GM12873 (cell line): ENCODE data around the gene PROSER3.

Experiments
- TF ChIP-seq, protein P1 (sequence below): IDR thresholded peaks from 2 replicates; pipeline ENCODE4 v1.5.1; 2012; ENCODE audit warnings: low read depth, mild to moderate bottlenecking, moderate library complexity, low read length, control low read depth; ENCODE audit not compliant: insufficient read depth; ENCODE audit errors: missing control alignments

PROSER3 gene

DNA sequence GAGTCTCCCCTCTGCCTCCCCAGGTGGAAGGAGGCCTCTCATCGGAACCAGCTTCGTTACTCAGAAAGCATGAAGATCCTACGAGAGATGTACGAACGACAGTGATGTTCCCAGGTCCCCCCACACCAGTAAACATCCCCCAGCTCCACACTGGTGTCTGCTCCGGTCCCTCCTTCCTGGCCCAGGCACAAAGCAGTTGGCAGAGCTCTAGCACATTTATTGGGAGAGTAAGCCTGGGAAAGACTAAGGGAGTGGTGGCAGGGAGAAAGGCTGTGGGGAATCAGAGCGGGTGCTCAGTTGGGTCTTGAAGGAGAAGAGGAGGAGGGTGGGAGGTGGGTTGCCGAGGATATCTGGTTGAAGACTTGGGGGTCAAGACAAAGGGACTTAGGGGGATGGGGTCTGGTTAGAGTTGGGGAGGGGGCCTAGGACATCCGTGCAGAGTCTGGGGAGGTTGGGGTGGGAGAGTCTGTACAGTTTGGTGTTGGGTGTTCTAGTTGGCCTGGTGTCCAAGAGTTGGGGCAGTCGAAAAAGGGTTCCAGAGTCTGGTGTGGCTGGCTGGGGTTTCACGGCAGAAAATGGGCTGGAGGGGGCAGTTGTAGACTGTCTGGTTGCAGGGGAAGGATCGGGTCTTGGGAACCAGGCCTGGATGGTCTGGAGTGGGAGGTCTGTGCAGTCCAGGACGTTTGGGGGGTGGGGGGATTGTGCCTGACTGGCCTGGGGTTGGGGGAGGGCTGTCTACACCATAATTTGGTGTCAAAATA, 3.4 kb upstream of the PROSER3 start:
- TF ChIP-seq, protein P1, sequence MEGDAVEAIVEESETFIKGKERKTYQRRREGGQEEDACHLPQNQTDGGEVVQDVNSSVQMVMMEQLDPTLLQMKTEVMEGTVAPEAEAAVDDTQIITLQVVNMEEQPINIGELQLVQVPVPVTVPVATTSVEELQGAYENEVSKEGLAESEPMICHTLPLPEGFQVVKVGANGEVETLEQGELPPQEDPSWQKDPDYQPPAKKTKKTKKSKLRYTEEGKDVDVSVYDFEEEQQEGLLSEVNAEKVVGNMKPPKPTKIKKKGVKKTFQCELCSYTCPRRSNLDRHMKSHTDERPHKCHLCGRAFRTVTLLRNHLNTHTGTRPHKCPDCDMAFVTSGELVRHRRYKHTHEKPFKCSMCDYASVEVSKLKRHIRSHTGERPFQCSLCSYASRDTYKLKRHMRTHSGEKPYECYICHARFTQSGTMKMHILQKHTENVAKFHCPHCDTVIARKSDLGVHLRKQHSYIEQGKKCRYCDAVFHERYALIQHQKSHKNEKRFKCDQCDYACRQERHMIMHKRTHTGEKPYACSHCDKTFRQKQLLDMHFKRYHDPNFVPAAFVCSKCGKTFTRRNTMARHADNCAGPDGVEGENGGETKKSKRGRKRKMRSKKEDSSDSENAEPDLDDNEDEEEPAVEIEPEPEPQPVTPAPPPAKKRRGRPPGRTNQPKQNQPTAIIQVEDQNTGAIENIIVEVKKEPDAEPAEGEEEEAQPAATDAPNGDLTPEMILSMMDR = no peak

DNA sequence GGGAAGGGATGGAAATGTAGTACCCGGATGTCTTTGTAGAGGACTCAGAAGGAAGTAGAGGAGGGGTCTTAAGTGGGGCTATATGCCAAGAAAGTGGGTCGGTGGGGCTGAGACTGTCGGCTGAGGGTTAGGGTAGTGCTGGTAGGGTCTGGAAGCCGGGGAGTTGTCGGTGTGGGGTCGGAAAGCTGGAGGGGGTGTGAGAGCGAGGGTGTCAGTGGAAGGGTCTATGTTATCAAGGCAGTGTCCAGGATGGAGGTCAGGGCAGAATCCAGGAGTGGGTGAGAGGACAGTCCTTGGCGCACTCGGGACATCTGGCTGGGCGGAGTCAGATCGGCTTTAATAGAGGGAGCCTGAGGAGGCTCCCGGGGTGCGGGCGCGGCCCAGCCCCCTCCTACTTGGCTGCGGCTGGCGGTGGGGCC, 2.8 kb upstream of the PROSER3 start:
- TF ChIP-seq, protein P1 = no peak

DNA sequence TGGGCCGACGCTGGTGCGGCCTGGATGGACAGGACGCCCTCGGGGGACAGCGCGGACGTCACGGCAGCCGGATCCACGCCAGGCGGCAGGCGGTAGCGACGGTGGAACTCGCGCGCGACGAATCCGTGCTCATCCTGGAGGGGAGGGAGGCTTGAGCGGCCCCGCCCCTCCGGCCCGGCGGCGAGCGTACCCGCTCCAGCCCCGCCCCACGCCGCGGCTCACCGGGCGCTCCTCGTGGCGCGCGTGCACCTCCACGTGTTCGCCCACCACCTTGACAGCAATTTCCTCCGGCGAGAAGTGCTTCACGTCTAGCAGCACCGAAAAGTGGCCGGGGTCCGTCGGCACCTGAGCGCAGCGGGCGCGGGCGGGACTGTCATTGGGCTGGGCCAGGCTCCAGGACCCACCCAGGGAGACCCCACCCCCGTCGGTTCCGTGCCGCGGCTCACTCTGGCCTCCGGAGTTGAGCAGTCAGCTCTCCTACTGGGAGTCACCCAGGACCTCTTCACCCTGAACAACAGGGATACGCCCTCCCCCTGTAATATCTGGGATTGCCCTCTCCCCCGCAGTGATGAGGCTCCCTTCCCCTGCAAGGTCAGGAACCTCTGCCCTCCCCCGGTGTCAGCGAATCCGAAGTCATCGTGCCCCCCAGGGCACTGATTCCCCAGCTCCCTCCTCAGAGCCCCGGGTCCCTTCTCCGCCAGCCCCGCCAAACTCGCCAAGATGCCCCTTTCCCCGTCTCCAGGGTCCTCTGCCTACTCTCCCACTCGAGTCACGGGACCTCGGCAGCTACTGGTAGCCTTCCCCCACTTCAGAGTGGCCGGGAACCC, 2.2 kb upstream of the PROSER3 start:
- TF ChIP-seq, protein P1 = no peak

DNA sequence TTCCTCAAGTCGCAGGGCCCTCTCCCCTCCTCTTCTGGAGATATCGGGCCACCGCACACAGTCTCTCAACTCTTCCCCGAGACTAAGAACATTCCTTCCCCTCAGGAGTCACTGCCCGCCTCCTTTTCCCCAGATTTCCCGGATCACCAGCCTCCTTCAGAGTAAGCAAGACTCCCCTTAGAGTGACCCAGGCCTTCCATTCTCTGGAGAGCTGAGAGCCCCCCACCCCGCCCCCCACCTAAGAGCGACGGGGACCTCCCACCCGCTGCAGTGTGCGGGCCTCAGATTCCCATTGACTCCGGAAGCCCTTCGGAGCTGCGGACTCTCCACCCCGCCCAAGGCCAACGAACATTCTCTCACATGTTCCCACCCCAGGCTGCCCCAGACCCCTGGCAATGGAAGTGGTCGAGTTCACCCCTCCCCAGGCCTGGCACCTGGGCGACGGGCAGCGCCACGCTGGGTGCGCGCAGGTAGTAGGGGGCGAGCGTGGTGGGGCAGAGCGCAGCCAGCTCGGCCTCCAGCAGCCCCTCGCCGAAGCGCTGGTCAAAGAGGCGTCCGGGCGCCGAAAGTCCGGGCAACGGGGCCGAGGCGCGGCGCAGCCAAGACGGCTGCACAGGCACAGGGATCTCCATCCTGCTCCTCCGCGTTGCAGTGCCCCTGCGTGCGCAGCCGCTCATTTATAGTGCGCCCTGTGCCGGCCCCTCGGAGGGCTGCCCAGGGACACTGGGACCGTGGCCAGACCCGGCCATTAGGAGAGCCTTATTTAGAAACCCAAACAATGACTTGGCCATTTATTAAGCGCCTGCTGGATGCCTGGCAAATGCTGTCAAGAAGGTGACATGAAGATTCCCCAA, 1.4 kb upstream of the PROSER3 start, which contains the start of gene HSPB6:
Gene HSPB6 (minus strand): TSS at position 653 of the 854 bp plus-strand sequence. CDS start 21 bp downstream, at position 632.
- TF ChIP-seq, protein P1 = no peak

DNA sequence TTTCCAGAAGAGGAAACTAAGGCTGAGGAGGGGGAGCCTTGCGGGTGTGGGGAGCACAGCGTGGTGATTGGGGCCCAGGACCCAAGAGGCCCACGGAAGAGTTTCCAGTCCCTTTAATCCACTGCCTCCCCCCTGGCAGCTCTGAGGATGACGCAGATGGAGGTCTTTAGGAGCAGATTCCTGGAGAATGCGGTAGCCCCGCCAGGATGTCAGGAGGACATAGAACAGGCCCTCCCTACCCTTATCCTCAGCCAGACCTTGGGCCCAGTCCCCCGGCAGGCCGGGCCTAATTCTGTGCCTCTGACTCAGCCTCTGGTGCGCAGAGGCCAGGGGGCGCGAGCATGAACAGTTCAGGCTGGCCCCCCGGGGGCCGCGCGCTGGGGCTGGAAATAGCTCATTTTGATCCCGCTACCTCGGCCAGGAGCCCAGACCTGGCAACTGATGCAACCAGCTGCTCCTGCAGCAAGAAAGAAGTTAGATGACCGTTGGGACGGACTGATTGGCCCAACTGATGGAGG, 686 bp upstream of the PROSER3 start:
- TF ChIP-seq, protein P1 = no peak

DNA sequence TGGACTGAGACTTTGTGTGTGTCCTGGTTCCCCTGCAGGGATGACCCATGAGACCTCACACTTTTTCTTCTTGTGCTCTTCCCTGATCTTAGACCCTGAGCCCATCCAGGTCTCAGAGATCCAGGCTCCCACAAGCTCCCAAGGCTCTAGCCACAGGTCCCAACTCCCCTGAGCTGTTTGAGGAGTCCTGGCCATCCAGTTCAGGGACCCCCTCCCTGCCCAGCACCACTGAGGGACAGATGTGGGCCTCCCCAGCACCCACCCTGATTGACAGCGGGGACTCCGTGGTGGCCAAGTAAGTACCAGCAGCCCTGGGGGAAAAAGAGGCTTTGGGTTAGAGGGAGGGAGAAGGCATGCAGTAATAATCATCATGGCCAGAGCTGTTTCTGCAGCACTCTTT, 1.7 kb downstream of the PROSER3 start:
- TF ChIP-seq, protein P1 = no peak
